ENCODE measurements around the gene CNIH2.

CNIH2 gene

GRCh38 chr11:66323684-66324083, 45.7 kb downstream of the CNIH2 start:
- H3K27ac ChIP-seq = no peak overlapping the region
- no peak for DNase-seq (ENCODE audit: low spot score)
- no peak for TF ChIP-seq CTCF (IDR thresholded peaks at IDR 0.05)
- no peak overlapping the region for H3K4me3 ChIP-seq

- Histone ChIP-seq H3K27ac (peak overlapping the region in 1 of 2 donors; percentile 89), H3K4me3 (no peak overlapping the region)
- no peak for TF ChIP-seq CTCF (IDR thresholded peaks at IDR 0.05)
- DNase-seq (ENCODE audit: low spot score) = no peak
Measured at GRCh38 chr11:66324664-66325063, 46.7 kb downstream of the CNIH2 start.

GRCh38 chr11:66325263-66325671, 47.3 kb downstream of the CNIH2 start:
- Histone ChIP-seq H3K27ac (peak overlapping the region in 1 of 2 donors; percentile 89), H3K4me3 (no peak overlapping the region)
- TF ChIP-seq CTCF (IDR thresholded peaks at IDR 0.05) = no peak
- no peak for DNase-seq (ENCODE audit: low spot score)

GRCh38 chr11:66326261-66327111, 48.5 kb downstream of the CNIH2 start:
- Histone ChIP-seq H3K4me3 (peak overlapping the region; percentile 21), H3K27ac (peak overlapping the region; percentile 37 to 89)
- no peak for DNase-seq (ENCODE audit: low spot score)
- no peak for TF ChIP-seq CTCF (IDR thresholded peaks at IDR 0.05)

GRCh38 chr11:66327171-66328030, 49.4 kb downstream of the CNIH2 start:
- TF ChIP-seq CTCF (IDR thresholded peaks at IDR 0.05) = no peak
- H3K4me3 ChIP-seq = peak overlapping the region; percentile 21
- DNase-seq (ENCODE audit: low spot score) = no peak
- peak overlapping the region; percentile 37 to 89 for H3K27ac ChIP-seq

- no peak for TF ChIP-seq CTCF (IDR thresholded peaks at IDR 0.05)
- Histone ChIP-seq H3K27ac (peak overlapping the region in 1 of 2 donors; percentile 89), H3K4me3 (no peak overlapping the region)
- DNase-seq (ENCODE audit: low spot score) = no peak
Measured at GRCh38 chr11:66328031-66328301, 50.0 kb downstream of the CNIH2 start.

Measured in coronary artery (tissue), 2 donors.